ENCODE results near the gene PDCL3. TPM values are rescaled to one million over a fixed set of nuclear protein-coding genes. Genes with fewer than 3 reads are reported as not detected.

PDCL3 gene
- total RNA-seq, 6 donors from 2014 or later: 6.3 to 21.7 (median 15.0) TPM

DNA sequence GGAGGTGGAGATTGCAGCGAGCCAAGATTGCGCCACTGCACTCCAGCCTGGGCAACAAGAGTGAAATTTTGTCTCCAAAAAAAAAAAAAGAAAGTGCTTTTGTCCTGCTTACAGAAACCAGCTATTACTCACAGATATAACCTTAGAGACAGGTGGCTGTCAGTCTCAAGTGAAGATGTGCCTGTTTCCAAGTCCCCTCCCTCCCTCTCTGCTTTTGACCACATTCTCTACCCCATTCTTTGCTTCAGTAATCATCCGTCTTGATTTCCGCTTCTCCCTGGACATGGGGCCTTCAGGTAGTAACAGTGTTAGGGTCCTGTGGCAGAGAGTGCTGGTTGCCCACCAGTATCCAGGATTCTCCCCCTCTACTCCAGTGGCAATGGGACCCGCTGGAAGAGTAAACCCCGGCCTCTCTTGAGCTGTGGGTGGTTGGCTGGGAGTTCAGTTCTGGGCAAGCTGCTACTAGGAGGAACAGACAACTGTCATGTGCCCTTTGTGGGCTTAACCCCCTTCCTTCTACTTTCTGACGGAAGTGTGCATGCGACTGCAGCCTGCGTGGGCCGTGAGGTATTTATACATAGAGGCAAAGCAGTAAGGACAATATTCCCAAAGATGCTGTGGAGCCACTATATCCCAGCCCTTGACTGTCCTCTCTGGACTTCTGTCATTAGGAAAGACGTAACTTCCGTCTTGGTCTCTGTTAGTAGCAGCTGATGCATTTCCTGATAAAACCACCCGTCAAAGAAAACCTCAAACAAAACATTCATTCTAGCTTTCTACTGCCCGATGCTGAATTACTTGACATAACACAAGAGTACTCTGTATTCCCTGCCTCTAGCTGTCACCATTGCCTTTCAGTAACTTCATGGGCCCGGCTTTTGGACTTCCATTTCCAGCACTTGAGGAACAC lies 17.8 kb downstream of the PDCL3 start:
- peak in 1 of 2 donors; percentile 63 for TF ChIP-seq POLR2AphosphoS5 (IDR thresholded peaks at IDR 0.05)
- TF ChIP-seq, protein P1, sequence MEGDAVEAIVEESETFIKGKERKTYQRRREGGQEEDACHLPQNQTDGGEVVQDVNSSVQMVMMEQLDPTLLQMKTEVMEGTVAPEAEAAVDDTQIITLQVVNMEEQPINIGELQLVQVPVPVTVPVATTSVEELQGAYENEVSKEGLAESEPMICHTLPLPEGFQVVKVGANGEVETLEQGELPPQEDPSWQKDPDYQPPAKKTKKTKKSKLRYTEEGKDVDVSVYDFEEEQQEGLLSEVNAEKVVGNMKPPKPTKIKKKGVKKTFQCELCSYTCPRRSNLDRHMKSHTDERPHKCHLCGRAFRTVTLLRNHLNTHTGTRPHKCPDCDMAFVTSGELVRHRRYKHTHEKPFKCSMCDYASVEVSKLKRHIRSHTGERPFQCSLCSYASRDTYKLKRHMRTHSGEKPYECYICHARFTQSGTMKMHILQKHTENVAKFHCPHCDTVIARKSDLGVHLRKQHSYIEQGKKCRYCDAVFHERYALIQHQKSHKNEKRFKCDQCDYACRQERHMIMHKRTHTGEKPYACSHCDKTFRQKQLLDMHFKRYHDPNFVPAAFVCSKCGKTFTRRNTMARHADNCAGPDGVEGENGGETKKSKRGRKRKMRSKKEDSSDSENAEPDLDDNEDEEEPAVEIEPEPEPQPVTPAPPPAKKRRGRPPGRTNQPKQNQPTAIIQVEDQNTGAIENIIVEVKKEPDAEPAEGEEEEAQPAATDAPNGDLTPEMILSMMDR (IDR thresholded peaks at IDR 0.05): no peak
- TF ChIP-seq POLR2A (IDR thresholded peaks at IDR 0.05): peak in 1 of 4 donors; percentile 59
- peak in 1 of 4 donors; percentile 37 for TF ChIP-seq EP300 (IDR thresholded peaks at IDR 0.05)
- H3K4me1 ChIP-seq: peaks cover 7 to 20% (median 9%) of the 10 kb centered on the region in 4 donors
- peak overlapping the region; percentile 66 to 87 (median 80) for H3K27ac ChIP-seq
- WGBS, 2 donors: 44 to 53% methylated on average over 12 to 15 of the region's 15 CpGs
- DNase-seq (peak in 1 of 2 donors; percentile 71), ATAC-seq (ENCODE audit: low FRiP score in 2 of 2) (peak; percentile 77 to 80)
- peaks cover 0 to 18% (median 3%) of the 10 kb centered on the region in 4 donors for H3K36me3 ChIP-seq
- no peak overlapping the region for H3K4me3 ChIP-seq
- H3K27me3 ChIP-seq: no peaks in the 10 kb centered on the region
- H3K9me3 ChIP-seq: peaks cover 0 to 3% (median 0%) of the 10 kb centered on the region in 4 donors

DNA sequence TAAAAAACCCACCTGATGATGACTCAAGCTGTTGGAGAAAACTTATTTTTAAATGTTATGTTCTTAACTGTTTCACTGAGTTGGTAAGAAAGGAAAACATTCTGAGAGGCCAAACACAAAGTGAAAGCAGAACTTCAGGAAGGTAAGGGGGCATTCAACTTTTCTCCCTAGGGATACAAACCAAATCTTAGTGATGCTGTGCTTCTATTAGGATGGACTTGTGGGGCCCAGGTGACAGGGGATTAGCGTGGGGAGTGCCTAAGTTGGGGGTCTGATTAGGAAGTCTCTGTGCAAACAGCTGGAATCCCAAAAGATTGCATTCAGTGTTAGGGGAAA lies 18.5 kb downstream of the PDCL3 start:
- peaks cover 0 to 12% (median 0%) of the 10 kb centered on the region in 4 donors for H3K36me3 ChIP-seq
- no peak overlapping the region for H3K4me3 ChIP-seq
- 76 to 91% methylated on average over 1 of the region's 1 CpG for WGBS, 2 donors
- H3K27ac ChIP-seq: peak overlapping the region; percentile 66 to 87 (median 80)
- no peak for TF ChIP-seq POLR2A (IDR thresholded peaks at IDR 0.05)
- no peak for TF ChIP-seq EP300 (IDR thresholded peaks at IDR 0.05)
- TF ChIP-seq, protein P1 (IDR thresholded peaks at IDR 0.05): no peak
- TF ChIP-seq POLR2AphosphoS5 (IDR thresholded peaks at IDR 0.05): no peak
- ATAC-seq (ENCODE audit: low FRiP score in 2 of 2) (no peak), DNase-seq (no peak)
- H3K4me1 ChIP-seq: peaks cover 7 to 20% (median 9%) of the 10 kb centered on the region in 4 donors
- H3K27me3 ChIP-seq: no peaks in the 10 kb centered on the region
- H3K9me3 ChIP-seq: peaks cover 0 to 3% (median 0%) of the 10 kb centered on the region in 4 donors

DNA sequence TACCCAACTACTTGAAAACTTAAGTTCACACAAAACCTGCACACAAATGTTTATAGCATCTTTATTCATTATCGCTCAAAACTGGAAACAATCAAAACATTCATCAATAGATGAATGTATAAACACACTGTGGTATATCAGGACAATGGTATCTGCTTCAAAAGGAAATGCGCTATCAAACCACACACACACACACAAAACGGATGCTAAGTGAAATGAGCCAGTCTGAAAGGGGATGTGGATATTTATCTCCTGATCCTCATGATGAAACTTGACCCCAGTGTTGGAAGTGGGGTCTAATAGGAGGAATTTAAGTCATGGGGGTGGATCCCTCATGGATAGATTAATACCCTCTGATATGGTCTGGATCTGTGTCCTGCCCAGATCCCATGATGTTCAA lies 22.0 kb downstream of the PDCL3 start:
- 33 to 41% methylated on average over 3 of the region's 3 CpGs for WGBS, 2 donors
- H3K4me1 ChIP-seq: peaks cover 7 to 20% (median 9%) of the 10 kb centered on the region in 4 donors

DNA sequence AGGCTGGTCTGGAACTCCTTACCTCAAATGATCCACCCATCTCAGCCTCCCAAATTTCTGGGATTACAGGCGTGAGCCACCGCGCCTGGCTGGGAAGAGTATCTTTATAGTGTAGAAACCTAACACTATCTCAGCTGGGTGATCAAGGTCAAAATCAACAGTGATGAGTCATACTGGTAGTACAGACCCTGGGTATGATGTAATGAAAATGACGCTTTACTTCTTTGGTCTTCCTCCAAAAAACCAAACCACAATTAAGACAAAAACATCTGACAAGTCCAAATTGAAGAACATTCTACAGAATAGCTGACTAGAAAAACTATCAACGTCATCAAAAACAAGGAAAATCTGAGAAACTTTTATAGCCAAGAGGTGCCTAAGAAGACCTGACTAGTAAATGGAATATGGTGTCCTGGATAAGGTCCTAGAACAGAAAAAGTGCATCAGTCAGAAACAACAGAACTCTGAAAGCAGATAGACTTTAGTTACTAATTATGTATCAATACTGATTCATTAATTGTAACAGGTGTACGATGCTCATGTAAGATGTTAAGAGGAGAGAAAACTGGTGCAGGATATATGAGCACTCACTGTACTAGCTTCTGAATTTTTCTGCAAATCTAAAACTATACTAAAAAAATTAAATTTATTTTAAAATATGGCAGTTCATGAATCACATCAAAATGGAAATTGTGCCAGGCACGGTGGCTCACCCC lies 25.4 kb downstream of the PDCL3 start:
- H3K4me3 ChIP-seq: no peak overlapping the region
- ATAC-seq (ENCODE audit: low FRiP score in 2 of 2) (peak in 1 of 2 donors; percentile 71), DNase-seq (no peak)
- no peaks in the 10 kb centered on the region for H3K36me3 ChIP-seq
- H3K27ac ChIP-seq: no peak overlapping the region
- H3K4me1 ChIP-seq: no peaks in the 10 kb centered on the region
- peaks cover 0 to 3% (median 0%) of the 10 kb centered on the region in 4 donors for H3K9me3 ChIP-seq
- TF ChIP-seq EP300 (IDR thresholded peaks at IDR 0.05) (peak in 1 of 4 donors; percentile 44), POLR2A (IDR thresholded peaks at IDR 0.05) (peak in 1 of 4 donors; percentile 26)
- TF ChIP-seq, protein P1 (IDR thresholded peaks at IDR 0.05): no peak
- WGBS, 2 donors: 75 to 81% methylated on average over 7 of the region's 7 CpGs
- no peaks in the 10 kb centered on the region for H3K27me3 ChIP-seq

More for the DNA sequence above, 22.0 kb downstream of the PDCL3 start:
- TF ChIP-seq, protein P1 (IDR thresholded peaks at IDR 0.05): no peak
- no peak for TF ChIP-seq POLR2A (IDR thresholded peaks at IDR 0.05)
- no peak for TF ChIP-seq POLR2AphosphoS5 (IDR thresholded peaks at IDR 0.05)
- TF ChIP-seq EP300 (IDR thresholded peaks at IDR 0.05): no peak
- Histone ChIP-seq H3K27me3 (no peaks in the 10 kb centered on the region), H3K4me3 (no peak overlapping the region), H3K9me3 (peaks cover 0 to 3% (median 0%) of the 10 kb centered on the region in 4 donors), H3K27ac (no peak overlapping the region), H3K36me3 (no peaks in the 10 kb centered on the region)
- no peak for ATAC-seq (ENCODE audit: low FRiP score in 2 of 2)
- DNase-seq: no peak

All from upper lobe of left lung (tissue), 6 donors.